8988T (cell line): ENCODE data around the gene ARHGEF19.
A peak's percentile ranks its signal among the peaks of the same experiment; 100 is the strongest.
"Not testable (repeated sequence)": the region's sequence is repeated elsewhere in the genome, so short reads cannot be mapped to it uniquely, and the experiment has no call there.

Experiments used
- DNase-seq: peaks from one replicate; pipeline ENCODE4 v3.0.0; 2011

Gene ARHGEF19

DNA sequence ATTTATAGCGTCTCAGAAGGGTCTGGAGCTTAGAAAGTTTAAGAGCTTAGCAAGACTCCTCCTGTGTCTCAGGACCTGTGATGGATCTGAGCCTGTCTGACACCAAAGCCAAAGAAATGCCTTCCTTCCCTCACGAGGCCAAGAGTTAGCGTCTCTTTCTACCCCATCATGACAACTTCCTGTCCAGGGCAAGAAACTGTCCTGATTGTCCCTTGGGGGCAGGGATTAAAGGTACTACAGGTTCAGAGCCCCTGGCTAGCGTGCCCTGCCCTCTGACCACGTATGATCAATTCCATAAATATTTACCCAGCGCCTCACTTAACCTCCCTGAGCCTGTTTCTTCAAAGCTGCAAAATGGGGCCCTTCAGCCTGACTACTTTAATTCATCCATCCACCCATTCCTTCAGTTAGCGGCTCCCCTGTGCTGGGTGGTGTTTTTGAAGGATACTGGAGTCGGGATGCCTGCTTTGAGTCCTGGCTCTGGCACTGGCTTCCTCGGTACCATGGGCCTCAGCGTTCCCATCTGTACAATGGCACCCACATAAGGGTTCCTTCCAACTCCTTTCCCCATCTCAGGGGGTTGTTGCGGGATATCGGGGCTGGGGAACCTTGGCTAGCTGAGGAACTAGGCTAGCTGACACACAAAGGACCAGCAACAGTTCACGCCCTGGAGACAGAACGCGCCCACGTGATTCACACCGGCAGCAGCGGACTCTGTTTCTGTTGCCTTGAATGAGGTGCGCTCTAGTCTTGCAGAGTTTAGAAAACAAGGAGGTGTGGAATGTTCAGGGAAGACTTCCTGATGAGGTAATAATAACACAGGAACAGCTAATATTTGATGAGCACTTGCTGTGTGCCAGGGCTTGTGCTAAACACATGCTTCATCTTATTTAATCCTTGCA lies 33.6 kb downstream of the ARHGEF19 start:
- no peak for DNase-seq

DNA sequence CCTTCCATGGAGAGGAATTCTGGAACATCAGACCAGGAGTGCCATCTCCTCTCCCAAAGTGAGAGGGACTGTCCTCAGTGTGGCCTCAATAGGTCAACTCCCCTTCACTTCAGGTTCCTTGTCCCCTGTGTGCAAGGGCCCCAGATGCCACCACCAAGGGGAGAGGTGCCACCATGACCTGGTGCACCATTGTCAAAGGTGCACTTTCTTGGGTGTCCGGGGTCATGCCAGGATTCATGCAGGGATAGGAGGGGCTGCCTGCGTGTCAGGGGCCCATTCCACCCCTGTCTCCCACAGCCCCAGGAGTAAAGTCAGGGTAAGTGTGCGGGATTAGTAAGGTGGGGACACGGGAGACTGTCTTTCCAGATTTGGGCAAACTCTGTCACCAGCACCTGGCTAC lies 35.1 kb downstream of the ARHGEF19 start:
- DNase-seq: no peak

DNA sequence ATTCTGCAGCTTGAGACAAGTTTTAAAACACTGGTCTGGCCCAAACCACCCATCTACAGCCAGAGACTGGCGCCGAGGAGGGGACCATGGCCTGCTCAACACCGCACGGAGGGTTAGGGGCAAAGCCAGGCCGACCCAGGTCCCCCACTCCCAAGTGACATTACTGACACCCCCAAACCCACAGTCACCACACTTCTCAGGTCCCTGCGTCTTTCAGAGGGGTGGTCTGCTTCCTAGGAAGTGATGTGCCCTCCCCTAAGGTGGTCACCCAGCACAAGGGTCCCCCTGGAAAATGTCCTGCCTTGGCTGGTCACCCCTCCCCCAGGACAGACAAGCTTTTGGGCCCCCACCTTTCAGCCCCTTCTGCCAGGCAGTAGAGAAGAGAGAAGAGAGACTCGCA lies 35.8 kb downstream of the ARHGEF19 start:
- DNase-seq: no peak

DNA sequence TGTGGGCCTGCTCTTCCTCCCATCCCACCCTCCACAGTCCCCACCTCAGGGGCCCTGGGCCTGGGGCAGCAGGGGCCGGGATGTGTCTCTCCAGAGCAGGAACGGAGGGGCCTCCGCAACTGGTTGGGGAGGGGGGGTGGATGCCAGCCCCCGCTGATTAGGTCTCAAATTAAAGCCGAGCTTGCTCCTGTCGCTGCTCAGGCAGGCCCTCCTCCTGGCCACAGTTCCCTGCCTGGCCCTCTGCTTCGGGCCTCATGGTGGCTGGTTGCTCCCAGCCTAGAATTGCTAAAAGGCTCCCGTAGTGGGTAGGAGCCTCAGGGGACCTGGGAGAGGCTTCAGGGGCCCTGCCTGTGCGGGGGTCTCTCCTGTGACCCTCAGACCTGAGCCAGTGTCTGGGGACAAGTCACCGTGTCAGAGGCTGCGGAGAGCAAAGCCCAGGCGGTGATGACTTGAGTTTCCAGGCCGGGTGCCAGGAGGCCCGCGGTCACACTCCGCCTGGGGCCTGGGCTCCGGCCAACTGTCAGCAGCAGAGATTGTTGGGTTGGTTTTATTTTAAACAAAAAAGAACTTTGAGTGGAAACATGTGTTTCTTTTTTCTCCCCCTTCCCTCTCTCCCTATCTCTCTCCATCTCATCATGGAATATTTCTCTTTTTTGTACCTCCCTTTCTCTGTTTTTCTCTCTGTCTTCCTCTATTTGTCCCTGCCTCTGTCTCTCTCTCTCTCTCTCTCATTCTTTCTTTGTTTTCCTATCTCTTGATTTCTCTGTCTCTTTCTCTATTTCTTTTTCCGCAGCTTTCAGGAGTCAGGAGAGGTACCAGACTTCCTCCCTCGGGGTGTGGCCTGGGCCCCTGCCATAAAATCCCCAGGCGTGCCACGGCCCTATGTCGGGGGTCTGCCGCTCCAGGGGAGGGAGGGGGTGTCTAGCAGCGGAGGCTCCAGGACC lies 36.6 kb downstream of the ARHGEF19 start:
- no peak for DNase-seq

- no peak for DNase-seq
These were observed 37.4 kb downstream of the ARHGEF19 start for GRCh38 chr1:16174886-16175598.

GRCh38 chr1:16174261-16174868 lies 38.1 kb downstream of the ARHGEF19 start:
- no peak for DNase-seq

DNA sequence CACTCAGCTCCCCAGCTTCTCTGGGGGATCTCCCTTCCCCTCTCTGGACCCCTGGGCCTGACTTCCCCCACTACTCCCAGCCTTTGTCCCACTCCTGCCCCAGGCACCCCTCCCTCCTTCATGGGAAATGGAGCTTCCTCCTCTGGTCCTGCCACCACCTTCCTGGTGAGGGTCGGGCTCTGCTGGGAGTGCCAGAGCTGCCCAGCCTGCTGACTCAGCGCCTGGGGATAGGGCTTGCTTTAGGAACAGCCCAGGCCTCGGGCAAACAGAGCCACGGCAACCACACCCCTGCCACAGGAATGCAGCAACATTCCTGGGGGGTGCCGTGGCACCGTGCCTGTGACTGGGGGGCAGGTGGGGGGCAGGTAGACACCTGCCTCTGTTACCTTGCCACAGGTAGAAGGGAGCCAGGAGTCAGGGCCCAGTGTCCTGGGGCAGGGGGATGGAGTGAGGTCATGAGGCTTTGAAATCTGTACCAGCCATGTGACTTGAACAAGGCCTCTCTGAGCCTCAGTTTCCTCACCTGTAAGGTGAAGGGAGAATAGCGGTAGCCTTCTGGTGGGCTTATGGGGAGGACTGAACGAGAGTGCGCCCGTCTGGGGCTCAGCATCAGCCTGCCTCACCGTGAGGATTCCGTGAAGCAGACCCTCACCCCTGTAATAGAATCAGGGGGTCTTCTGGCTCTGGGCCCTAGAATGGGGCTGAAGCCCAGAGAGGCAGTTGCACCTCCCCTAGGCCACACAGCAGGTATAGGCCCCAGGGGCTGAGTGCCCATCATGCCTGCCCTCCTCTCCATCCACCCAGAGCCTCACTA lies 38.8 kb downstream of the ARHGEF19 start:
- DNase-seq: peak; percentile 70

DNA sequence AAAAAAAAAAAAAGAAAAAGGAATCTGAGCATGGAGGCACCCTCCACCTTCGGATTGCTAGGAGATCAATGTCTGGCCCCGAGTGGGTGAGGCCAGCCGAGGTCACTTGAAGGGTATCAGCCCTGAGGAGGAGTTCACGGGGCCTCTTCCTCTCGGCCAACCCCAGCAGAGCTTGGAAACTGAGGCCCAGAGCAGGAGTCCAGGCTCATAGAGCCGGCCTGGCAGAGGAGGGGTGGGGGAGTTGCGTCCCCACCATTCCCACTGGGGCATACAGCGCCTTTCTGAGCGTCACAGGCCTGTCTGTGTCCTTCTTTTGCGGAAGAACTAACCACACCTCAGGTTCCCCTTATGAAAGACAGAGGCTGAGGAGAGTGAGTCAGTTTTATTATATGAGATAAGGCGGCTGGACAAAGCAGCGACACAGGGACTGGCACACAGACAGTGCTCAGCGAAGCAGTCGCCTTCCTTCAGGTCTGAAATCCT lies 39.4 kb downstream of the ARHGEF19 start:
- no peak for DNase-seq

DNA sequence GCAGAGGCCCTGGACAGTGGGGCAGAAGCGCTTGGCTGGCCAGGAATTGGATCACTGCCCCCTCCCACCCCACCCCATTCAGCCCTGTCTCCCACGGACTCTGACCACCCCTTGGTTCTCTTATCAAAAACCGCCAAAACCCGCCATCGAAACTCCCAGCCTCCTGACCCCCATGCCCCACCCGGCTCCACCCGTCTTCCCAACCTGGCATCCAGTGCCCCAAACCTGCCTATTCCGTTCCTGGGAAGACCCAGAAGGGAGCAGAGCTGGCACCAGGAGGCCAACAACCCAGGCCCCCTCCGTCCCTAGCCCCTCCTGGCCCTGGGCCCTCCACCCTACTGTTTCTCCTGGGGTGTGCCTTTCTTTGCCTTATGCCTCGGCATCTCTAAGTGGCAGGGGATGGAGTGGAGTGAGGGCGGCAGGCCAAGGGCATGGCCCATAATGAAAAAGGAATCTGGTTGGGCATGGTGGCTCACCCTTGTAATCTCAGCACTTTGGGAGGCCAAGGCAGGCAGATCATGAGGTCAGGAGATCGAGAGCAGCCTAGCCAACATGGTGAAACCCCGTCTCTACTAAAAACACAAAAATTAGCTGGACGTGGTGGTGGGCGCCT lies 40.1 kb downstream of the ARHGEF19 start:
- DNase-seq: no peak

- DNase-seq: no peak
These were observed 40.9 kb downstream of the ARHGEF19 start for GRCh38 chr1:16171314-16172151.

DNA sequence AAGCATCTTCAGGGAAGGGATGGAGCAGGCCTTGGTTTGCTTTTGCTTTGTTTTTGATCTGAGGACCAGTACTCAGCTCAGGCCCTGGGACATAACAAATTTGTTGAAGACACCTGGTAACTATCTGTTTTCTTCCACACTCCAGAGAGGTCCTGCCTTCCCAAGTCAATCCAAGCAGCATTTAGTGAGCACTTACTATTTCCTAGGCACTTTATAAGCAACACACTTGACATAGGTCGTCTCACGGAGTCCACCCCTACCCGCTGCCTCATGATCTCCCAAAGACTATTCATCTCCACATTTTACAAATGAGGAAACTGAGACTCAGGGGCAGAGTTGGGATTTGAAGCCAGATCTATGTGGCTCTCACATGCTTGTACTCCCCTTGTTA lies 42.2 kb downstream of the ARHGEF19 start:
- DNase-seq: no peak

DNA sequence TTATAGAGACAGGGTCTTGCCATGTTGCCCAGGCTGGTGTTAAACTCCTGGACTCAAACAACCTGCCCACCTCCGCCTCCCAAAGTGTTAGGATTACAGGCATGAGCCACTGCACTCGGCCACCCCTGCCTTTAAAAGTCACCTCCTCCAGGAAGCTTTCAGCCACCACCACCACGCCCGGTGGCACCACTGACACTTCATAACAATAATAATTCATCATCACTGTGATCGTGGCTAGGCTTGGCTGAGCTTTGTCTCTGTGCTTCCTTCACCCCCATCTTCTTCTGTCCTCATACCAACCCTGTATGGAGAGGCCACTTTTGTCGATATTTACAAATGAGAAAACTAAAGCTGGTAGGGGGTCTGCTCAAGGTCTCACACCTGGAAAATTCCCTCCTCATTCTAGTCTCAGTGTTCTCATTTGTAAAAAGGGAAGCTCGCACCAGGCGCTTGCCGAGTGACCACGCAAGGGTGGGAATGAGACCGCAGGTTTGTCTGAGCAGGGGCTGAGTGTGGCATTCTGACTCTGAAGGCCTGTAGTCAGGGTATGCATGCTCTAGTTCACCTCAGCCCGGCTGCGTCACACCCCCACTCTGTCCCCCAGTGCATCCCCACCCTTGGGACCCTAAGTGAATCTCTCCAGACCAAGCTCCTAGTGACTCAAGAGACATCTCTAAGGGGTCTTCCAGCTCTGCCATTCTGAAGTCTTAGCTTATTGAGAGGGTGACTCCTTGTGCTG lies 43.7 kb downstream of the ARHGEF19 start:
- DNase-seq: no peak

- DNase-seq: not testable (repeated sequence)
These were observed 44.3 kb downstream of the ARHGEF19 start for GRCh38 chr1:16168144-16168495.

GRCh38 chr1:16167331-16168143 lies 44.9 kb downstream of the ARHGEF19 start:
- no peak for DNase-seq

DNA sequence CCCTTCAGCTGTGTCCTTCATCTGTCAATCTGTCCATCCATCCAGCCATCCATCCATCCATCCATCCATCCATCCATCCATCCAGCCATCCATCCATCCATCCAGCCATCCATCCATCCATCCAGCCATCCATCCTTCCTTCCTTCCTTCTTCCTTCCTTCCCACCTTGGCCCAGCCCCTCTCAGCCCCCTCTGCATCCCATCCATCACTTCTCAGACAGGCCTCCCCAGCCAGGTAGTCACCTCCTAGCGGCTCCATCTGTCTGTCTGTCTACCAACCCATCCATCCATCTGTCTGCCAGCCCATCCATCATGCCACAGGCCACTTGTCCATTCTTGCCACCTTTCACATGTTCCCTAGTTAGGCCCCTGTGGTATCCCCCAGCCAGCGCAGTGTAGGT lies 46.3 kb downstream of the ARHGEF19 start:
- DNase-seq: no peak

DNA sequence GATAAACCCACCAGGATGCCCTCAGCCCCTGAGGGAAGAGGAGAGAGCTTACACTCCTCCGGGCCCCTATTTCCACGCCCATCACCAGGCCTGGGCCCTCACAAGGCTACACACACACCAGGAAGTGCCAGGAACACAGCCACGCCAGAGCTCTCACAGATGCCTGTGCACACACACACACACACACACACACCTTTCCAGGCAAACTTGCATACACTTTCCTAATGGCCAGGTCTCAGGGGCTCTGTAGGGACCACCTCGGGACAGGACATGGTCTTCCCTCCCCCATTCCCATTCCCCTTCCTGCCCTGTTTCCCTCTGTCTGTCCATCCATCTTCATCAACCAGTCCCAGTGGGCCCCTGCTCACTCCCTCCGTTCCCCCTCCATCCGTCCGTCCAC lies 46.9 kb downstream of the ARHGEF19 start:
- no peak for DNase-seq

GRCh38 chr1:16165073-16165364 lies 47.4 kb downstream of the ARHGEF19 start:
- DNase-seq: no peak

- no peak for DNase-seq
These were observed 48.0 kb downstream of the ARHGEF19 start for GRCh38 chr1:16164213-16165072.
